HG02885 (cell line): Measurements from ENCODE around the gene PRSS21.

Experiments used
- ATAC-seq: cut with Tn5 transposase; IDR thresholded peaks from one replicate; pipeline ENCODE4 v1.9.1; 2021; ENCODE audit warnings: mild to moderate bottlenecking; ENCODE audit not compliant: unreplicated experiment, poor library complexity

The PRSS21 gene

GRCh38 chr16:2779151-2779920 is 37.7 kb upstream of the PRSS21 start:
- ATAC-seq: no peak

GRCh38 chr16:2779978-2780898 is 36.8 kb upstream of the PRSS21 start:
- ATAC-seq: no peak

- ATAC-seq: no peak
Observed at GRCh38 chr16:2782583-2783351, 34.3 kb upstream of the PRSS21 start.

GRCh38 chr16:2783581-2784357 is 33.3 kb upstream of the PRSS21 start:
- ATAC-seq: no peak

GRCh38 chr16:2784358-2785100 is 32.5 kb upstream of the PRSS21 start:
- no peak for ATAC-seq

GRCh38 chr16:2785101-2785991 is 31.7 kb upstream of the PRSS21 start:
- ATAC-seq: no peak

GRCh38 chr16:2786061-2786825 is 30.8 kb upstream of the PRSS21 start:
- ATAC-seq: no peak

- ATAC-seq: no peak
Observed at GRCh38 chr16:2786826-2787151, 30.2 kb upstream of the PRSS21 start.

- ATAC-seq: no peak
Observed at GRCh38 chr16:2787406-2787805, 29.6 kb upstream of the PRSS21 start, which contains the start of gene PRSS33. Gene PRSS33, minus strand, starts transcription at chr16:2787560. Its CDS starts 1,013 bp downstream, at chr16:2786547.

- no peak for ATAC-seq
Observed at GRCh38 chr16:2787961-2788360, 29.1 kb upstream of the PRSS21 start.

GRCh38 chr16:2790631-2791030 is 26.4 kb upstream of the PRSS21 start:
- ATAC-seq: no peak

- ATAC-seq: no peak
Observed at GRCh38 chr16:2791174-2791573, 25.9 kb upstream of the PRSS21 start.

- no peak for ATAC-seq
Observed at GRCh38 chr16:2792940-2793339, 24.1 kb upstream of the PRSS21 start.

- ATAC-seq: no peak
Observed at GRCh38 chr16:2795395-2796143, 21.5 kb upstream of the PRSS21 start.

- ATAC-seq: no peak
Observed at GRCh38 chr16:2798723-2799204, 18.3 kb upstream of the PRSS21 start.

GRCh38 chr16:2799205-2799858 is 17.7 kb upstream of the PRSS21 start:
- ATAC-seq: no peak
